ENCODE results near the gene MARK1. TPM values are rescaled to one million over a fixed set of nuclear protein-coding genes. Genes with fewer than 3 reads are reported as not detected.

Gene MARK1
- total and polyA plus RNA-seq, 2 donors (not counting 1 experiment from before 2014, with no cell fraction given): 0.52 to 3.8 TPM

DNA sequence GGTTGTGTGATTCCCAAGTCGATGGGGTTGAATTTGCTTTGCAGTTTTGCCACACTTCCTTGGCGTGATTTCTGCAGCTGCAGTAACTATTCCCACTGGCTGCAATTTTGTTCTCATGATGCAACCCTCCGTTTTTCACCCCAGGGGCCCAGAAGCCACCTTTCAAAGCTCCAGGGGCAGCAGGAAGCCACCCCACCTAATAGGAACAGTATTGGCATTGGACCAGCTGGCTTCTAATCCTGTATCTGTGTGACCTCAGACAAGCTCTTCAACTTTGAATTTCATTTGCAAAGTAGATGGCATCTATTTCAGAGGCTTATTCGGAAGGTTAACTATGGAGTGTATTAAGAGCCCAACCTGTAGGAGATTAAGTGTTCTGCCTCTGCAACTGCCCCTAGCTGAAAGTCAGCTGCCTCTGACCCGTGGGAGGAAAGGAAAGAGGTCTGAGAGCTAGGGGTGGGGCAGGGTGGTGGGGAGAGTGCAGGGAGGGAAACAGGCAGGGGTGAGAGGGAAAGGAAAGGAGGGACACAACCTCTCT lies 174.9 kb downstream of the MARK1 start:
- intact Hi-C loops (cut with micrococcal nuclease): no loop called here
- Histone ChIP-seq H2AFZ (ENCODE audit: insufficient read depth, low read depth, low read length, poor library complexity, severe bottlenecking) (no peak overlapping the region), H3K9ac (ENCODE audit: low read length) (no peak overlapping the region), H4K20me1 (ENCODE audit: control insufficient read depth, insufficient read depth, low read length, poor library complexity, severe bottlenecking) (no peaks in the 10 kb centered on the region), H3K4me2 (replicated peaks; ENCODE audit: low read depth, low read length, poor library complexity, severe bottlenecking) (no peak overlapping the region), H3K4me3 (ENCODE audit: control extremely low read depth in 1 of 5, extremely low read depth in 1 of 5, insufficient read depth in 1 of 5, low read depth in 2 of 5, low read length in 4 of 5) (no peak overlapping the region), H3K27ac (ENCODE audit: low read length in 2 of 2) (no peak overlapping the region), H3K27me3 (replicated peaks in 1 of 4; ENCODE audit: control extremely low read depth in 1 of 4, control insufficient read depth in 3 of 4, insufficient read depth in 4 of 4, low read length in 3 of 4) (no peaks in the 10 kb centered on the region), H3K79me2 (ENCODE audit: control insufficient read depth, insufficient read depth, low read length) (no peaks in the 10 kb centered on the region), H3K4me1 (ENCODE audit: control insufficient read depth in 2 of 2, insufficient read depth in 2 of 2, low read length in 2 of 2) (peaks cover 0 to 4% of the 10 kb centered on the region in 2 donors), H3K36me3 (replicated peaks in 1 of 2; ENCODE audit: control extremely low read depth in 1 of 2, control insufficient read depth in 1 of 2, extremely low read depth in 1 of 2, insufficient read depth in 2 of 2, low read length in 1 of 2) (no peaks in the 10 kb centered on the region), H3K9me3 (ENCODE audit: control extremely low read depth in 1 of 3, control insufficient read depth in 2 of 3, insufficient read depth in 1 of 3, low read length in 2 of 3) (peaks cover 0 to 3% (median 0%) of the 10 kb centered on the region in 3 donors)
- 58% methylated on average over 4 of the region's 5 CpGs for WGBS (ENCODE audit: insufficient coverage)
- no peak overlapping the region for H3K4me3 Mint-ChIP-seq
- H3K27me3 Mint-ChIP-seq: no peaks in the 10 kb centered on the region
- ATAC-seq (ENCODE audit: low read depth) (no peak), DNase-seq (no peak)
- POLR2A ChIA-PET: no interaction called here
- H3K4me1 Mint-ChIP-seq: peaks cover 11% of the 10 kb centered on the region
- CTCF ChIA-PET: interaction anchor here (0.9 to 2.7 kb wide), 4 partner anchors 9 to 74 kb away, joined by 4 to 10 read pairs (median 8); no protein-coding TSS in a partner anchor
- H3K27ac Mint-ChIP-seq: no peak overlapping the region
- no peaks in the 10 kb centered on the region for H3K9me3 Mint-ChIP-seq (ENCODE audit: insufficient read depth)
- TF ChIP-seq, protein P1, sequence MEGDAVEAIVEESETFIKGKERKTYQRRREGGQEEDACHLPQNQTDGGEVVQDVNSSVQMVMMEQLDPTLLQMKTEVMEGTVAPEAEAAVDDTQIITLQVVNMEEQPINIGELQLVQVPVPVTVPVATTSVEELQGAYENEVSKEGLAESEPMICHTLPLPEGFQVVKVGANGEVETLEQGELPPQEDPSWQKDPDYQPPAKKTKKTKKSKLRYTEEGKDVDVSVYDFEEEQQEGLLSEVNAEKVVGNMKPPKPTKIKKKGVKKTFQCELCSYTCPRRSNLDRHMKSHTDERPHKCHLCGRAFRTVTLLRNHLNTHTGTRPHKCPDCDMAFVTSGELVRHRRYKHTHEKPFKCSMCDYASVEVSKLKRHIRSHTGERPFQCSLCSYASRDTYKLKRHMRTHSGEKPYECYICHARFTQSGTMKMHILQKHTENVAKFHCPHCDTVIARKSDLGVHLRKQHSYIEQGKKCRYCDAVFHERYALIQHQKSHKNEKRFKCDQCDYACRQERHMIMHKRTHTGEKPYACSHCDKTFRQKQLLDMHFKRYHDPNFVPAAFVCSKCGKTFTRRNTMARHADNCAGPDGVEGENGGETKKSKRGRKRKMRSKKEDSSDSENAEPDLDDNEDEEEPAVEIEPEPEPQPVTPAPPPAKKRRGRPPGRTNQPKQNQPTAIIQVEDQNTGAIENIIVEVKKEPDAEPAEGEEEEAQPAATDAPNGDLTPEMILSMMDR (IDR thresholded peaks at IDR 0.05): no peak
- TF ChIP-seq EZH2 (IDR thresholded peaks at IDR 0.05; ENCODE audit: borderline replicate concordance, insufficient read depth, low read depth, low read length, poor library complexity, severe bottlenecking): no peak

DNA sequence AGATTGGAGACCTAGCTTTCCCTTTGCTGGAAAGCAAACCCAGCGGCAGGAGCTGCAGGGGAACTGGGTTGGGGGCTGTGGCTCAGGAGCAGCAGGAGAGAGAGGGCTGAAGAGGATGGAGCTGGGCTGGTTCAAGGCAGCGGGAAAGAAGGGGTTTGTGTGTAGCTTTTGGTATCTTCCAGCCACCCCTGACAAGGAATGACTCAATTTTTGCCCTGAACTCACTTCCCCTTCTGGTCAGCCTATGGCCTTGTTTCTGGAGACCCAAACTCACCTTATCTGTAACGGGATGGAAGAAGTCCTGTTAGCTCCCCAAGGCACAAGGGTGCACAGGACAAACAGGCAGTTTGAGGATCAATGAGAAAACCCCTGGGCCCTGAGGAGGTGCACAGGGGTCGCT lies 175.4 kb downstream of the MARK1 start:
- intact Hi-C loops (cut with micrococcal nuclease): no loop called here
- no peak overlapping the region for H3K4me3 ChIP-seq (ENCODE audit: control extremely low read depth in 1 of 5, extremely low read depth in 1 of 5, insufficient read depth in 1 of 5, low read depth in 2 of 5, low read length in 4 of 5)
- H3K9me3 ChIP-seq (ENCODE audit: control extremely low read depth in 1 of 3, control insufficient read depth in 2 of 3, insufficient read depth in 1 of 3, low read length in 2 of 3): peaks cover 0 to 3% (median 0%) of the 10 kb centered on the region in 3 donors
- ATAC-seq (ENCODE audit: low read depth) (no peak), DNase-seq (no peak)
- H3K27ac Mint-ChIP-seq: no peak overlapping the region
- H3K27me3 Mint-ChIP-seq: no peaks in the 10 kb centered on the region
- no peak overlapping the region for H3K4me3 Mint-ChIP-seq
- H4K20me1 ChIP-seq (ENCODE audit: control insufficient read depth, insufficient read depth, low read length, poor library complexity, severe bottlenecking): no peaks in the 10 kb centered on the region
- no peak overlapping the region for H3K9ac ChIP-seq (ENCODE audit: low read length)
- H3K79me2 ChIP-seq (ENCODE audit: control insufficient read depth, insufficient read depth, low read length): no peaks in the 10 kb centered on the region
- TF ChIP-seq, protein P1 (IDR thresholded peaks at IDR 0.05): no peak
- no peak for TF ChIP-seq EZH2 (IDR thresholded peaks at IDR 0.05; ENCODE audit: borderline replicate concordance, insufficient read depth, low read depth, low read length, poor library complexity, severe bottlenecking)
- H3K4me2 ChIP-seq (replicated peaks; ENCODE audit: low read depth, low read length, poor library complexity, severe bottlenecking): no peak overlapping the region
- ChIA-PET CTCF (interaction anchor here (0.9 to 2.7 kb wide), 4 partner anchors 10 to 73 kb away, joined by 4 to 10 read pairs (median 8); no protein-coding TSS in a partner anchor), POLR2A (no interaction called here)
- H3K9me3 Mint-ChIP-seq (ENCODE audit: insufficient read depth): no peaks in the 10 kb centered on the region
- no peaks in the 10 kb centered on the region for H3K27me3 ChIP-seq (replicated peaks in 1 of 4; ENCODE audit: control extremely low read depth in 1 of 4, control insufficient read depth in 3 of 4, insufficient read depth in 4 of 4, low read length in 3 of 4)
- H2AFZ ChIP-seq (ENCODE audit: insufficient read depth, low read depth, low read length, poor library complexity, severe bottlenecking): no peak overlapping the region
- H3K4me1 Mint-ChIP-seq: peaks cover 16% of the 10 kb centered on the region
- peaks cover 2 to 9% of the 10 kb centered on the region in 2 donors for H3K4me1 ChIP-seq (ENCODE audit: control insufficient read depth in 2 of 2, insufficient read depth in 2 of 2, low read length in 2 of 2)
- no peak overlapping the region for H3K27ac ChIP-seq (ENCODE audit: low read length in 2 of 2)
- no CpG with 5 or more reads among the region's 4 CpGs for WGBS (ENCODE audit: insufficient coverage)
- H3K36me3 ChIP-seq (replicated peaks in 1 of 2; ENCODE audit: control extremely low read depth in 1 of 2, control insufficient read depth in 1 of 2, extremely low read depth in 1 of 2, insufficient read depth in 2 of 2, low read length in 1 of 2): no peaks in the 10 kb centered on the region

Measured in B cell (primary cell).